HEK293T (cell line): ENCODE results near the gene BTG4.

Source experiments
- CTCF ChIA-PET: fragments of 350-600 bp; formaldehyde crosslinking; extraction: SDS; loops from one replicate; lab custom pipeline; 2021; ENCODE audit warnings: antibody characterized with exemption, inconsistent platforms; lab: Yijun Ruan, JAX
- POLR2A ChIA-PET: fragments of 350-600 bp; formaldehyde crosslinking; extraction: SDS; loops from one replicate; lab custom pipeline; 2020; ENCODE audit warnings: antibody characterized with exemption, inconsistent platforms; lab: Yijun Ruan, JAX
- DNase-seq: peaks from one replicate; pipeline ENCODE4 v3.0.0; 2012; ENCODE audit warnings: mixed read lengths; ENCODE audit errors: extremely low spot score
- ARNT ChIP-seq: fragments of 450-650 bp; IDR thresholded peaks from 2 replicates; pipeline ENCODE4 v1.6.1; 2017; ENCODE audit warnings: mild to moderate bottlenecking
- BHLHE40 ChIP-seq: fragments of 450-650 bp; IDR thresholded peaks from 2 replicates; pipeline ENCODE4 v1.6.1; 2016; ENCODE audit warnings: mild to moderate bottlenecking, moderate library complexity, borderline replicate concordance
- CTBP1 ChIP-seq: fragments of 450-650 bp; IDR thresholded peaks from 2 replicates; pipeline ENCODE4 v1.6.1; 2016; ENCODE audit warnings: borderline replicate concordance
- ELF4 ChIP-seq: fragments of 450-650 bp; IDR thresholded peaks from 2 replicates; pipeline ENCODE4 v1.6.1; 2017; ENCODE audit warnings: antibody characterized with exemption
- FOXA1 ChIP-seq: fragments of 450-650 bp; IDR thresholded peaks from 2 replicates; pipeline ENCODE4 v1.6.1; 2016; ENCODE audit warnings: mild to moderate bottlenecking
- FOXK2 ChIP-seq: fragments of 450-650 bp; IDR thresholded peaks from 2 replicates; pipeline ENCODE4 v1.6.1; 2016; ENCODE audit warnings: mild to moderate bottlenecking
- FOXM1 ChIP-seq: fragments of 450-650 bp; IDR thresholded peaks from 2 replicates; pipeline ENCODE4 v1.6.1; 2017; ENCODE audit warnings: mild to moderate bottlenecking, borderline replicate concordance
- HDGF ChIP-seq: fragments of 450-650 bp; IDR thresholded peaks from 2 replicates; pipeline ENCODE4 v1.6.1; 2017; ENCODE audit warnings: antibody characterized with exemption, borderline replicate concordance
- L3MBTL2 ChIP-seq: fragments of 450-650 bp; conservative IDR thresholded peaks from 2 replicates; pipeline ENCODE4 v1.6.1; 2016; ENCODE audit warnings: mild to moderate bottlenecking
- LEF1 ChIP-seq: fragments of 450-650 bp; IDR thresholded peaks from 2 replicates; pipeline ENCODE4 v1.6.1; 2017; ENCODE audit warnings: mild to moderate bottlenecking, borderline replicate concordance
- NFRKB ChIP-seq: fragments of 450-650 bp; IDR thresholded peaks from 2 replicates; pipeline ENCODE4 v1.6.1; 2016; ENCODE audit warnings: mild to moderate bottlenecking, moderate library complexity
- PKNOX1 ChIP-seq: fragments of 450-650 bp; IDR thresholded peaks from 2 replicates; pipeline ENCODE4 v1.6.1; 2016
- SP1 ChIP-seq: fragments of 450-650 bp; IDR thresholded peaks from 2 replicates; pipeline ENCODE4 v1.6.1; 2017
- SUZ12 ChIP-seq: fragments of 450-650 bp; IDR thresholded peaks from 2 replicates; pipeline ENCODE4 v1.6.1; 2016; ENCODE audit warnings: mild to moderate bottlenecking
- TARDBP ChIP-seq: fragments of 450-650 bp; IDR thresholded peaks from 2 replicates; pipeline ENCODE4 v1.6.1; 2016
- ZNF384 ChIP-seq: fragments of 450-650 bp; IDR thresholded peaks from 2 replicates; pipeline ENCODE4 v1.6.1; 2016

The BTG4 gene

GRCh38 chr11:111455291-111456085 lies 56.7 kb downstream of the BTG4 start:
- ChIA-PET POLR2A (no interaction called here), CTCF (interaction anchor here (0.9 to 1.2 kb wide), 3 partner anchors 8 to 322 kb away, joined by 3 to 4 read pairs (median 3); no protein-coding TSS in a partner anchor)
- TF ChIP-seq FOXM1: no peak
- no peak for TF ChIP-seq TARDBP
- no peak for TF ChIP-seq SUZ12
- DNase-seq: no peak

- DNase-seq: peak; percentile 82
- POLR2A ChIA-PET: no interaction called here
- CTCF ChIA-PET: interaction anchor here (0.9 to 1.1 kb wide), 3 partner anchors 119 to 323 kb away, joined by 3 to 4 read pairs (median 3); no protein-coding TSS in a partner anchor
- TF ChIP-seq SP1 (no peak), ZNF384 (no peak), FOXM1 (no peak), HDGF (no peak), CTBP1 (no peak), L3MBTL2 (no peak), TARDBP (no peak), BHLHE40 (no peak), PKNOX1 (no peak), ELF4 (no peak), FOXK2 (no peak), ARNT (no peak), NFRKB (no peak), FOXA1 (no peak)
Measured at GRCh38 chr11:111454561-111455192, 57.5 kb downstream of the BTG4 start.

- ChIA-PET POLR2A (no interaction called here), CTCF (no interaction called here)
- no peak for DNase-seq
- no peak for TF ChIP-seq FOXA1
- no peak for TF ChIP-seq L3MBTL2
- no peak for TF ChIP-seq ZNF384
- no peak for TF ChIP-seq PKNOX1
- no peak for TF ChIP-seq ELF4
- no peak for TF ChIP-seq TARDBP
- TF ChIP-seq LEF1: no peak
- no peak for TF ChIP-seq HDGF
Measured at GRCh38 chr11:111452817-111453552, 59.2 kb downstream of the BTG4 start.

- ChIA-PET CTCF (no interaction called here), POLR2A (no interaction called here)
- TF ChIP-seq FOXA1 (no peak), TARDBP (no peak), PKNOX1 (no peak), ARNT (no peak), L3MBTL2 (no peak), FOXM1 (no peak), NFRKB (no peak), ZNF384 (no peak), SP1 (no peak), BHLHE40 (no peak), ELF4 (no peak), SUZ12 (no peak), FOXK2 (no peak), CTBP1 (no peak), HDGF (no peak), LEF1 (no peak)
- no peak for DNase-seq
Measured at GRCh38 chr11:111452146-111452545, 60.0 kb downstream of the BTG4 start.

GRCh38 chr11:111450480-111451320 lies 61.5 kb downstream of the BTG4 start:
- POLR2A ChIA-PET: no interaction called here

More at GRCh38 chr11:111450480-111451320, 61.5 kb downstream of the BTG4 start:
- no peak for TF ChIP-seq SUZ12
- DNase-seq: no peak
- CTCF ChIA-PET: interaction anchor here (1.5 kb wide), 1 partner anchor 168 kb away, joined by 4 read pairs; no protein-coding TSS in a partner anchor
